GM18499 (cell line): ENCODE results near the gene PRND.

ENCODE experiments used
- ATAC-seq: cut with Tn5 transposase; IDR thresholded peaks from one replicate; pipeline ENCODE4 v1.9.1; 2021; ENCODE audit warnings: moderate number of reproducible peaks; ENCODE audit not compliant: insufficient read depth, unreplicated experiment

PRND gene, protein sequence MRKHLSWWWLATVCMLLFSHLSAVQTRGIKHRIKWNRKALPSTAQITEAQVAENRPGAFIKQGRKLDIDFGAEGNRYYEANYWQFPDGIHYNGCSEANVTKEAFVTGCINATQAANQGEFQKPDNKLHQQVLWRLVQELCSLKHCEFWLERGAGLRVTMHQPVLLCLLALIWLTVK

GRCh38 chr20:4721719-4722118 is at the start of gene PRND:
PRND (plus strand) TSS chr20:4721909; CDS start chr20:4724552, 2,643 bp downstream.
- no peak for ATAC-seq

- ATAC-seq, result no peak
Observed at GRCh38 chr20:4672948-4673347, 48.8 kb upstream of the PRND start.

GRCh38 chr20:4673371-4674001 is 48.2 kb upstream of the PRND start:
- ATAC-seq, result no peak

- ATAC-seq, result no peak
Observed at GRCh38 chr20:4674672-4675071, 47.0 kb upstream of the PRND start.

- no peak for ATAC-seq
Observed at GRCh38 chr20:4677846-4678245, 43.9 kb upstream of the PRND start.

DNA sequence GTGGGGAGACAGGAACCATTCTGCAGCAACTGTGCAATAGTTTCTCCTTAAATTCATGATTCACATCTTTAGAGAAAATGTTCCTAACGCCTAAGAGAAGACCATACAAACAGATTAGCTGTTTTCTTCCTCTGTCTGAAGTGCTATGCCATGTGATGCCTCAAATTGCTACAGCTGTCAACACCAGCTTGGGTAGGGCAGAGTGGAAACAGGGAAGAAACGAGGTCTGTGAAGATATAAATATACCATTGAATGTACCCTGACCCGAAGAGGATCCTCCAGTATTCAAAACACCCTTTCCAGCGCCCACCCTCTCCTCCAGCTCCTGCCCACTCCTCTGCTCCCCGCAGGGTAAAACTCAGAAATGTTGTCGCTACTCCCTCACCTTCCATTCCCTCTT is 40.3 kb upstream of the PRND start:
- ATAC-seq, result no peak

DNA sequence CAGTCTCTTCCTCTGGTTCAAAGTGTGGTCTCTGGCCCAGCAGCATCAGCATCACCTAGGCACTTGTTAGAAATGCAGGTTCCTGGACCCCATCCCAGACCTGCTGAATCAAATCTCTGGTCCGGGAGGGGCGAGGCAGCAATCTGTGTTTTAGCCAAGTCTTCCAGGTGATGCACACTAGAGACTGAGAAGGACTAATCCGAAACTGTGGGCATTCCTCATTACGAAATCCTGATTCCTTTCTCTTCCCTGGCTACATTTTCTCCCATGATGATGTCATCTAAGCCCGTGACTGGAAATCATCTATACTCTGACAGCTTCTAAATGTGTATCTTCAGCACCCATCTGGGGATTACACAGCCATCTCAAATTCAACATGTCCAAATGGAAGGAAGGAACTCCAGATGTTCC is 39.7 kb upstream of the PRND start:
- no peak for ATAC-seq

DNA sequence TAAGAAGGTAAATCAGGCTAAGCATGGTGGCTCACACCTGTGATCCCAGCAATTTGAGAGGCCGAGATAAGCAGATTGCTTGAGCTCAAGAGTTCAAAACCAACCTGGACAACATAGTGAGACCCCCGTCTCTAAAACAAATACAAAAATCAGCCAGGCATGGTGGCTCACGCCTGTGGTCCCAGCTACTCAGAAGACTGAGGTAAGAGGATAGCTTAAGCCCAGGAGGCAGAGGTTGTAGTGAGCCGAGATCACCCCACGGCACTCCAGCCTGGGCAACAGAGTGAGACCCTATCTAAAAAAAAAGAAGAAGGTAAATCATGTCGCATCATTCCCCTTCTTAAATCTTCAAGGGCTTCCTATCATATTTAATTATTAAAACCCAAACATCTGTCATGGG is 39.0 kb upstream of the PRND start:
- ATAC-seq, result no peak

DNA sequence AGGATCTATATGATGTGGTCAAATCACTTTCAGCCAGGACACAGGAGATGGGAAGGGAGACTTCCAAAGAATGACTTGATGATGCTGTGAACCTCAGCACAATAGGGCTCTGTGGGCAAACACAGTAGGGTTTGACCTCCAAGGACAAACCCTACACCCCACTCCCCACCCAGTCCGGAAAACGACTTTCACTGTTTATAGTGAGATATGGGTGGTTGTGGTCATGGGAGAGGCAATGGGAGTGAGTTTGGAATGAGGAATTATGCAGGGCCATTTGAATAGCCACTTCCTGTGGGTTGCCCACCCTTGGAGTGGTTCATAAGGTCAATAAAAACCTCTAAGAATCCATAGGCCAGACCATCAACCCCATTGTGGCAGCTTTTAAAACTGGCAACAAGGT is 38.4 kb upstream of the PRND start:
- ATAC-seq, result no peak

- ATAC-seq, result no peak
Observed at GRCh38 chr20:4684837-4685413, 36.8 kb upstream of the PRND start.

GRCh38 chr20:4685923-4686221 is 35.8 kb upstream of the PRND start:
- no peak for ATAC-seq

- no peak for ATAC-seq
Observed at GRCh38 chr20:4688305-4688704, 33.4 kb upstream of the PRND start.

DNA sequence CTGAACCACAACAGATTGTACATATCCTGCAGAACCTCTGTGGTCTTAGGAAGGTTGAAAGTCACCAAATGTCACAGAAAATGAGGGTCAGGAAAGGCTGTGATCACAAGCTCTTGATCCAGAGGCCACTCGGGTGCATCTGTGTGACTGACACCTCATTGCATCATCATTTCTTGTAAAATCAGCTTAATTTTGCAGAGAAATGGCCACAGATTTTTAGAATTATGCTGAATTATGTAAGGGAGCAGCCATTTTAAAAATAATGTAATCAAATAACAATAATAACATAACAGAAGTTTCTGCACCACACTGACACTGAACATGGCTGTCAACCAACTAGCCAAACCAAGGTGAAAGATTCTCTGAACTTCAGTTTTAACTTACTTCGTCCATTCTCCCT is 32.5 kb upstream of the PRND start:
- no peak for ATAC-seq

DNA sequence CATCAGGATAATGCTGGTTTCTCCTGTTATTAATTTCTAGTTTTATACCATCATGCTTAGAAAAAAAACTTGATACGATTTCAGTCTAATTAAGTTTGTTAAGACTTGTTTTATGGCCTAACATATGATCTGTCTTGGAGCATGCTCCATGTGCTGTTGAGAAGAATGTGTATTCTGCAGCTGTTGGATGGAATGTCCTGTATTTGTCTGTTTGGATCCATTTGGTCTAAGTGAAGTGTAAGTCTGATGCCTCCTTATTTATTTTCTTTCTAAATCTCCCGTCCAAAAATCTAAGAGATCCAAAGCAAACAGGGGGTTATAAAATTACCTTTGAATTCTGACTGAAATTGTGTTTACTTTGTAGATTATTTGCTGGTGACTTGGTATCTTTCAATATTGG is 30.0 kb upstream of the PRND start:
- no peak for ATAC-seq

DNA sequence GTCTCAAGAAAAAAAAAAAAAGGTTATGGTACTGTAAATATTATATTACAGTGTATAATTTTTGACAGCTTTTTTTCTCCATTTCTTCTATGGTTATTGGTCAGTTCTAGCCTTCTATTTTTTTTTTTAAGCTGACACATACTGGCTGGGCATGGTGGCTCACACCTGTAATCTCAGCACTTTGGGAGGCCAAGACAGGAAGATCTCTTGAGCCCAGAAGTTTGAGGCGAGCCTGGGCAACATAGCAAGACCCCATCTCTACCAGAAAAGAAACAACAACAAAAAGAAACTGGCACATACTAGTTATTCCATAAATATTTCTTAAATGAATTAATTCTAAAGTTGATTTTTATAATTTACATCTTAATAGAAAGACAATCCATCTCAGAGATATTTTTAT is 27.6 kb upstream of the PRND start:
- ATAC-seq, result no peak

GRCh38 chr20:4697189-4697830 is 24.4 kb upstream of the PRND start:
- ATAC-seq, result no peak

DNA sequence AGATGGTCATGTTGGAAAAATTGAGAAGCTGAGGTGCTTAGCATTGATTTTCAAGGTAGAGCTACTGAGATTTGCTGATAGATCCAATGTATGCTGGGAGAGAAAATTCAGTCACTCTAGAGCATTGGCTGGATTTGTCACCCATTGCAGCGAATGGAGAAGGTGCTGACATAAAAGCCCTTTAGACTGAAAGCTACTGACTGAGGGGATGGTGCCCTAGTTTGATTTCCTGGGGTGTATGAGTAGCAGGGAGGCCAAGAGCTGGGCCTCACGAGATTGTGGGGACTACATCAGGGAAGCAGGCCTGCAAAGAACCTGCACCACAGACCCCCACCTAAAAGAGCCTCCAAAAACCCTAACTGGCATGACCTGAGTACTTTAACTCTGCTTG is 23.9 kb upstream of the PRND start:
- no peak for ATAC-seq

GRCh38 chr20:4699216-4699615 is 22.5 kb upstream of the PRND start:
- ATAC-seq, result no peak

DNA sequence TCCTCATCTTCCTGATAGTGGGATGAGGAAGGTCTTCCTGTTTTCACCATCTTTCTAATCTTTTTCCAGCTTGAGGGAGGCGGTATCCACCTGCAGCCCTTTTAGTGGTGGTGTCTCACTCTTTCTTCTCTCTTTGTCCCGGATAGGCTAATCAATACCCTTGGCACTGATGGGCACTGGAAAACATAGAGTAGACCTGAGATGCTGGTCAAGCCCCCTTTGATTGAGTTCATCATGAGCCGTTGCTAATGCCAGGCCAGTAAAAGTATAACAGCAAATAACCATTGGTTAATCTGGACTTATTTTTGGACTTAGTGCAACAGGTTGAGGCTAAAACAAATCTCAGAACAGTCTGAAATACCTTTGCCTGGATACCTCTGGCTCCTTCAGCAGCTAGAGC is 21.8 kb upstream of the PRND start:
- no peak for ATAC-seq

GRCh38 chr20:4702562-4703280 is 19.0 kb upstream of the PRND start:
- no peak for ATAC-seq

DNA sequence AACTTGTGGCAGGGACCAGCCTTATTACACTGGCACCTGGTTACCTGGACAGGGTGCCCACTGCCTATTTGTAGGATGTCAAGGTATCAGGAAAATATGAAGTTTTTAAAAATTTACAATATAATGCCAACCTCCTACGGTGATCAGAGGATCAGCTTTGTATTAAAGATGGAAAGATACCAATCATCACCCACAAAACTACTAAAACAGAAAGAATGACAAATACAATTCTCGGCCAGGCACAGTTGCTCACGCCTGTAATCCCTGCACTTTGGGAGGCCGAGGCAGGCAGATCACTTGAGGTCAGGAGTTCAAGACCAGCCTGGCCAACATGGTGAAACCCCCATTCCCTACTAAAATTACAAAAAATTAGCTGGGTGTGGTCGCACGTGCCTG is 18.4 kb upstream of the PRND start:
- ATAC-seq, result no peak
